ENCODE measurements around the gene SLC6A17.
A peak's percentile ranks its signal among the peaks of the same experiment; 100 is the strongest.

Gene SLC6A17

GRCh38 chr1:110209715-110210603 is 59.7 kb downstream of the SLC6A17 start, which contains the start of gene KCNC4:
KCNC4 (plus strand) TSS chr1:110210314; CDS start chr1:110211500, 1,186 bp downstream.
- H3K9me2 ChIP-seq (replicated peaks; ENCODE audit: insufficient read depth, low read length), result no peaks in the 10 kb centered on the region
- no peaks in the 10 kb centered on the region for H3K27me3 ChIP-seq (replicated peaks; ENCODE audit: insufficient read depth, low read length)
- peak within 1 kb of the TSS; percentile 91 for H2AFZ ChIP-seq (ENCODE audit: low read length)

GRCh38 chr1:110210604-110211495 is 60.6 kb downstream of the SLC6A17 start:
- no peaks in the 10 kb centered on the region for H3K36me3 ChIP-seq (replicated peaks; ENCODE audit: insufficient read depth, low read length)
- TF ChIP-seq CTCF (IDR thresholded peaks at IDR 0.05; ENCODE audit: low read length) (no peak), EZH2 (optimal IDR thresholded peaks at IDR 0.05; ENCODE audit: low read depth, low read length) (no peak), EZH2phosphoT487 (IDR thresholded peaks at IDR 0.05; ENCODE audit: low read length) (no peak)
- H3K9me2 ChIP-seq (replicated peaks; ENCODE audit: insufficient read depth, low read length), result no peaks in the 10 kb centered on the region
- DNase-seq, result peak; percentile 24
- H3K4me2 ChIP-seq (ENCODE audit: low read depth, low read length), result peak overlapping the region; percentile 60; the same call in 1 of the 2 replicates
- H3K9me3 ChIP-seq (replicated peaks; ENCODE audit: insufficient read depth, low read length), result no peaks in the 10 kb centered on the region
- H4K20me1 ChIP-seq (ENCODE audit: insufficient read depth, low read length), result no peaks in the 10 kb centered on the region
- H3K9ac ChIP-seq (ENCODE audit: low read length), result peak overlapping the region; percentile 42; the same call in 1 of the 2 replicates
- H3K27me3 ChIP-seq (replicated peaks; ENCODE audit: insufficient read depth, low read length), result no peaks in the 10 kb centered on the region
- peak overlapping the region; percentile 58 for H3K4me3 ChIP-seq (ENCODE audit: low read length)
- peaks cover 10% of the 10 kb centered on the region for H3F3A ChIP-seq (ENCODE audit: insufficient read depth, low read length)
- peak overlapping the region; percentile 18; the same call in 1 of the 2 replicates for H3K27ac ChIP-seq (ENCODE audit: low read length)
- peaks cover 8% of the 10 kb centered on the region; the same call in 1 of the 2 replicates for H3K4me1 ChIP-seq (ENCODE audit: low read length)
- no peaks in the 10 kb centered on the region for H3K79me2 ChIP-seq (ENCODE audit: low read length)
- H2AFZ ChIP-seq (ENCODE audit: low read length), result peak overlapping the region; percentile 38; the same call in 1 of the 2 replicates

More at GRCh38 chr1:110209715-110210603, 59.7 kb downstream of the SLC6A17 start, which contains the start of gene KCNC4:
- TF ChIP-seq EZH2 (optimal IDR thresholded peaks at IDR 0.05; ENCODE audit: low read depth, low read length) (no peak), CTCF (IDR thresholded peaks at IDR 0.05; ENCODE audit: low read length) (no peak), EZH2phosphoT487 (IDR thresholded peaks at IDR 0.05; ENCODE audit: low read length) (no peak)
- Histone ChIP-seq H3K9ac (ENCODE audit: low read length) (peak within 1 kb of the TSS; percentile 57), H3K79me2 (ENCODE audit: low read length) (no peaks in the 10 kb centered on the region), H3K4me1 (ENCODE audit: low read length) (peaks cover 8% of the 10 kb centered on the region; the same call in 1 of the 2 replicates), H3K9me3 (replicated peaks; ENCODE audit: insufficient read depth, low read length) (no peaks in the 10 kb centered on the region), H3K4me3 (ENCODE audit: low read length) (peak within 1 kb of the TSS; percentile 59), H3K4me2 (ENCODE audit: low read depth, low read length) (peak within 1 kb of the TSS; percentile 78), H4K20me1 (ENCODE audit: insufficient read depth, low read length) (no peaks in the 10 kb centered on the region), H3F3A (ENCODE audit: insufficient read depth, low read length) (peaks cover 10% of the 10 kb centered on the region), H3K27ac (ENCODE audit: low read length) (peak within 1 kb of the TSS; percentile 61; the same call in 1 of the 2 replicates), H3K36me3 (replicated peaks; ENCODE audit: insufficient read depth, low read length) (no peaks in the 10 kb centered on the region)
- DNase-seq, result peak; percentile 77

DNA sequence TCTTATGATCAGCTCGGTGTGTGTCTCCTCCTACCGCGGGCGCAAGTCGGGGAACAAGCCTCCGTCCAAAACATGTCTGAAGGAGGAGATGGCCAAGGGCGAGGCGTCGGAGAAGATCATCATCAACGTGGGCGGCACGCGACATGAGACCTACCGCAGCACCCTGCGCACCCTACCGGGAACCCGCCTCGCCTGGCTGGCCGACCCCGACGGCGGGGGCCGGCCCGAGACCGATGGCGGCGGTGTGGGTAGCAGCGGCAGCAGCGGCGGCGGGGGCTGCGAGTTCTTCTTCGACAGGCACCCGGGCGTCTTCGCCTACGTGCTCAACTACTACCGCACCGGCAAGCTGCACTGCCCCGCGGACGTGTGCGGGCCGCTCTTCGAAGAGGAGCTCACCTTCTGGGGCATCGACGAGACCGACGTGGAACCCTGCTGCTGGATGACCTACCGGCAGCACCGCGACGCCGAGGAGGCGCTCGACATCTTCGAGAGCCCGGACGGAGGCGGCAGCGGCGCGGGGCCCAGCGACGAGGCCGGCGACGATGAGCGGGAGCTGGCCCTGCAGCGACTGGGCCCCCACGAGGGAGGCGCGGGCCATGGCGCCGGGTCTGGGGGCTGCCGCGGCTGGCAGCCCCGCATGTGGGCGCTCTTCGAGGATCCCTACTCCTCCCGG is 61.3 kb downstream of the SLC6A17 start:
- Histone ChIP-seq H3K27ac (ENCODE audit: low read length) (no peak overlapping the region), H3K9me3 (replicated peaks; ENCODE audit: insufficient read depth, low read length) (no peaks in the 10 kb centered on the region), H4K20me1 (ENCODE audit: insufficient read depth, low read length) (no peaks in the 10 kb centered on the region), H3K4me2 (ENCODE audit: low read depth, low read length) (peak overlapping the region; percentile 60; the same call in 1 of the 2 replicates), H3K79me2 (ENCODE audit: low read length) (no peaks in the 10 kb centered on the region), H3K36me3 (replicated peaks; ENCODE audit: insufficient read depth, low read length) (no peaks in the 10 kb centered on the region), H3K27me3 (replicated peaks; ENCODE audit: insufficient read depth, low read length) (no peaks in the 10 kb centered on the region), H3K4me1 (ENCODE audit: low read length) (peaks cover 8% of the 10 kb centered on the region; the same call in 1 of the 2 replicates), H2AFZ (ENCODE audit: low read length) (no peak overlapping the region), H3F3A (ENCODE audit: insufficient read depth, low read length) (peaks cover 10% of the 10 kb centered on the region), H3K4me3 (ENCODE audit: low read length) (peak overlapping the region; percentile 58), H3K9ac (ENCODE audit: low read length) (no peak overlapping the region), H3K9me2 (replicated peaks; ENCODE audit: insufficient read depth, low read length) (no peaks in the 10 kb centered on the region)
- TF ChIP-seq EZH2phosphoT487 (IDR thresholded peaks at IDR 0.05; ENCODE audit: low read length) (no peak), CTCF (IDR thresholded peaks at IDR 0.05; ENCODE audit: low read length) (no peak), EZH2 (optimal IDR thresholded peaks at IDR 0.05; ENCODE audit: low read depth, low read length) (no peak)
- DNase-seq, result no peak

Data from MM.1S (cell line).